AML-193 (cell line): ENCODE measurements around the gene OTOF.

Experiments
- DNase-seq, 2 experiments: peaks; one replicate each; lab custom pipeline; 2025; lab: John Stamatoyannopoulos, UW

The OTOF gene

GRCh38 chr2:26464390-26465265, 13.3 kb downstream of the OTOF start:
- no peak for DNase-seq

- no peak for DNase-seq
These were observed 14.4 kb downstream of the OTOF start for GRCh38 chr2:26463244-26464192.

- DNase-seq, result peak; percentile 20 to 22
These were observed 15.2 kb downstream of the OTOF start for GRCh38 chr2:26462511-26463243.

DNA sequence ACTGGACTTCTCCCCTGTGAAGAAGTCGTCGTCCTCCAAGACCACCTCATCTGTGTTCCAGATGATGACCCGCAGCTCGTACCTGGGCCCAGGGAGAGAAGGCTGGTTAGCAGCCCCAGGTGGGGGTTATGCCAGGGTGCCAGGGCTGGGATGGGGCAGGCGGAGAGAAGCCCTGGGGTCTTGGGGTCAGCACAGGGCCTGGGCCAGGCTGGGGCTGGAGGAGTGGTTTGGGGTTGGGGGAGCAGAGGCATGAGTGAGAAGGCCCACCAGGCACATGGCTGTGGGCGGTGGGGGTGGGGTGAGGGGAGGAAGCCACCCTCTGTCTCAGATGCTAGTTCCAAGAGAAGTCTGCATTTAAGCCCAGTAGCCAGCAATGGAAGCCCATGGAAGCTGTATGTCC, 15.8 kb downstream of the OTOF start:
- DNase-seq, result no peak

DNA sequence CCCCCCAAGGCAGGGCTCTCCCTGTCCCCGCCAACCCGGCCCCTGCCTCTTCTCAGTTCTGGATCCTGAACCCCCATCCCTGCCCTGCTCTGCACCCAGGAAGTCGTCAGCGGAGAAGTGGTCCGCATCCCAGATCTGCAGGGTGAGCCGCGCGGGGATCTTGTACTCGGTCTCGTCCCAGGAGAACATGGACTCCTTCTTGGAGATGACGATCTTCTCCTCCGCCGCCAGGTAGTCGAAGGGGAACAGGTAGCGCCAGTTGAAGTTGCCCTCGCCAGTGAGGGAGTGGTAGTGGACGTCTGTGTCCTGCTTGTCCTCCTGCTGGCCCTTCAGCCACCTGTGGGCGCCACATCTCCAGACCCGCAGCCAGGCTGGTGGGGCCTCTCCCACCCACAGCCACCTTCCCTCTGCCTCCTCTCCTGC, 16.3 kb downstream of the OTOF start:
- DNase-seq, result no peak

GRCh38 chr2:26460613-26461031, 17.3 kb downstream of the OTOF start:
- no peak for DNase-seq

- DNase-seq, result no peak
These were observed 17.8 kb downstream of the OTOF start for GRCh38 chr2:26459991-26460612.

GRCh38 chr2:26458365-26459042, 19.4 kb downstream of the OTOF start:
- DNase-seq, result no peak

DNA sequence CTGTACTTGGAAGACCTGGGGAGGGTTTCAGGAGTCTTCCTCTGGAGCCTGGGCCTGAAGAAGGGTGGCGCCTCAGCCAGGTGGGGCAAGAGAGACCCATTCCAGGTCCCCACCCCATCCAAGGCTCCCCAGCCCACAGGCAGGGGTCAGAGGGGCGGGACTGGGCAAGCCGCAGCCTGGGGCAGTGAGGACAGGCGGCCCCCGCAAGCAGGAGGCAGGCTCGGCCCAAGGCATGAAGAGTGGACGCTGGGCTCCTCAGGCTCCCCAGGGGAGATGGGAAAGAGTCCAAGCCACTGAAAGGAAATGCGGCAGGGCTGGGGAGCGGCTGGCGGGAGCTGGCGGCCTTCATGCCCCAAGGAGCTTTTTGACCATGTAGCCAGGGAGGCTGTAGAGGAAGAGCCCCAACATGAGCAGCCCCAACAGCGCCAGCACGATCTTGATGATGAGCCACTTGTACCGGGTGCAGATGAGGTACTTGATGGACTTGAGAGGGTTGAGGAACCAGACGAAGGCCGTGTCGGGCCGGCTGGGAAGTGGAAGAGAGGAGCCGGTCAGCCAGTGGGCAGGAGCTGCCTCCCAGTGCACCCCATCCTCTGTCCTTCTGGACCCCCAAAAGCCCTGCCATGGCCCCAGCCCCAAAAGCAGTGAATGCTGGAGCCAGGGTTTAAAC, 20.1 kb downstream of the OTOF start:
- no peak for DNase-seq

- DNase-seq, result no peak
These were observed 20.7 kb downstream of the OTOF start for GRCh38 chr2:26457251-26457666.

GRCh38 chr2:26456440-26457250, 21.3 kb downstream of the OTOF start:
- DNase-seq, result no peak

- peak; percentile 62 to 78 for DNase-seq
These were observed 22.1 kb downstream of the OTOF start for GRCh38 chr2:26455670-26456439.

GRCh38 chr2:26455037-26455669, 22.8 kb downstream of the OTOF start:
- no peak for DNase-seq

DNA sequence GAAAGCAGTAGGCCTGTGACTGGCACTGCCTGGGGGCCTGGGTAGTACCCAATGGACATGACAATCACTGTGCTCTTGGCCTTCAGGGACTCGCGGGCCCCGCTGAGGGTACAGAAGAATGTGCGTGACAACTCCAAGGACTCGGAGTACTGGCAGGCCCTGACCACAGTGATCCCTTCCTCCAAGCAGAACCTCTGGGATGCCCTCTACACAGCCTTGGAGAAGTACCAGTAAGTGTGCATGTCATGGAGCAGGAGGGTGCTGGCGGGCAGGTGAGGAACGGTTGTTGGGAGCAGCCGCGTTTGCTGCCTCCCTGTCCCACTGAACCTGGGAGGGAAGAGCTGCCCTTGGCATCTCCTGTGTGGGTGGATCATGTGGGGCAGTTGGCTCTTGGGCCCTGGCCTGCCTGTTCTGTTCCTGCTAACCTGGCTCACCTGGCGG, 23.3 kb downstream of the OTOF start:
- no peak for DNase-seq

GRCh38 chr2:26453421-26454329, 24.2 kb downstream of the OTOF start:
- no peak for DNase-seq

GRCh38 chr2:26451700-26452099, 26.2 kb downstream of the OTOF start:
- no peak for DNase-seq

GRCh38 chr2:26450031-26450635, 27.8 kb downstream of the OTOF start:
- DNase-seq, result no peak
